Activated naive CD8-positive, alpha-beta T cell treated with anti-CD3 and anti-CD28 coated beads, Interleukin-2, amount 50 U/mL, for 24 hours (primary cell): Measurements from ENCODE around the gene CHST15.
A peak's percentile ranks its signal among the peaks of the same experiment; 100 is the strongest.

Experiments used
- ATAC-seq: fragments of 150-1000 bp; cut with Tn5 transposase; one replicate; pipeline ENCODE4 v1.10.0; 2021
- DNase-seq: peaks from one replicate; pipeline ENCODE4 v3.0.0; 2021
- H3K27ac Mint-ChIP-seq: one replicate; pipeline ENCODE4 v1.8.0; 2021; ENCODE audit warnings: mild to moderate bottlenecking, mixed read lengths
- H3K27me3 Mint-ChIP-seq: one replicate; pipeline ENCODE4 v1.8.0; 2021; ENCODE audit warnings: mixed read lengths
- H3K36me3 Mint-ChIP-seq: one replicate; pipeline ENCODE4 v1.8.0; 2021; ENCODE audit warnings: low read depth, mixed read lengths
- H3K4me1 Mint-ChIP-seq: one replicate; pipeline ENCODE4 v1.8.0; 2021; ENCODE audit warnings: mixed read lengths
- H3K4me3 Mint-ChIP-seq: one replicate; pipeline ENCODE4 v1.8.0; 2021; ENCODE audit warnings: mild to moderate bottlenecking, moderate library complexity, mixed read lengths
- H3K9me3 Mint-ChIP-seq: one replicate; pipeline ENCODE4 v1.8.0; 2021; ENCODE audit warnings: mixed read lengths

CHST15 gene

GRCh38 chr10:124074501-124075109, 18.8 kb downstream of the CHST15 start:
- H3K27ac Mint-ChIP-seq = no peak overlapping the region
- no peaks in the 10 kb centered on the region for H3K36me3 Mint-ChIP-seq
- H3K9me3 Mint-ChIP-seq = no peaks in the 10 kb centered on the region
- peaks cover 18% of the 10 kb centered on the region for H3K4me1 Mint-ChIP-seq
- H3K4me3 Mint-ChIP-seq = no peak overlapping the region
- peaks cover 2% of the 10 kb centered on the region for H3K27me3 Mint-ChIP-seq
- ATAC-seq (no peak), DNase-seq (no peak)

DNA sequence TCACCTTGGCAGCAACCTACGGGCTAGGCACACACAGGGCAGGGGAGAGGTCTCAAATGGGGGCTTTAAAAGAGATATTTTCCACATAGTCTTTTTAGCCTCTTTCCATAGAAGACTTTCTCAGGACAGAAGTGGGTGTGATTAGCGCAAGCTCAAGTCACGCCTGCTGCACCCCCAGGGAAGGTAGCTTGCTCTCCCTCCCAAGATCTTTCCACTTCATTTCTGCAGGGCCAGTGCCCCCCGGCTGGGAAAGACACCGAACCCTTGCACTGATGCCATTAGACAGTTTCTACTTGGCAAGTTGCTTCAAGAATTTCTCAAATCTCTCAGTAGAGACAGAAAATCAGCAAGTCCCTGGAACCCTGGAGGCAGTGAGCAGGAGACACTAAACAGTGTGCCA, 19.4 kb downstream of the CHST15 start:
- Mint-ChIP-seq H3K9me3 (no peaks in the 10 kb centered on the region), H3K36me3 (no peaks in the 10 kb centered on the region), H3K27ac (no peak overlapping the region), H3K4me3 (no peak overlapping the region), H3K4me1 (peaks cover 17% of the 10 kb centered on the region), H3K27me3 (peaks cover 2% of the 10 kb centered on the region)
- DNase-seq (no peak), ATAC-seq (no peak)

DNA sequence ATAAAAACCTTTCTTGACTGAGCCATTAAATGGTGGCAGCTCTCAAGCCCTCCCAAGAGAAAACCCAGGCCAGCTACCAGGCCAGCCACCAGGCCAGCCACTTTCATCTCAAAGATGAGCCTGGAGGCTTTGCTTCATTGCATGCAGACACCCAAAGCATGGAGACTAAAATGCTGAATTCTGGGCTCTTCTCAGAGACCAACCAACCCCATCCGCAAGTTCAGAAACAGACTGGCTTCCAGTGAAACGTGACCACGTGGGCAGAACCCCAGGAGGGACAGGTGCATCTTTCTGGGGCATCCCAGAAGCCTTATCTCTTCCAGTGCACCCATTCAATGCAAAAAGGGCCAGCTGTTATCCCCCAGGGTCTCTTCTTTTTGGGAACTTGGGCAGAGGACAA, 20.9 kb downstream of the CHST15 start:
- H3K27me3 Mint-ChIP-seq = peaks cover 2% of the 10 kb centered on the region
- H3K27ac Mint-ChIP-seq = no peak overlapping the region
- no peak for DNase-seq
- H3K4me1 Mint-ChIP-seq = peaks cover 17% of the 10 kb centered on the region
- ATAC-seq = no peak
- no peak overlapping the region for H3K4me3 Mint-ChIP-seq
- no peaks in the 10 kb centered on the region for H3K36me3 Mint-ChIP-seq
- no peaks in the 10 kb centered on the region for H3K9me3 Mint-ChIP-seq

GRCh38 chr10:124072106-124072505, 21.3 kb downstream of the CHST15 start:
- Mint-ChIP-seq H3K4me3 (no peak overlapping the region), H3K9me3 (no peaks in the 10 kb centered on the region), H3K36me3 (no peaks in the 10 kb centered on the region), H3K27ac (no peak overlapping the region), H3K27me3 (peaks cover 2% of the 10 kb centered on the region), H3K4me1 (peaks cover 21% of the 10 kb centered on the region)
- DNase-seq (no peak), ATAC-seq (no peak)

DNA sequence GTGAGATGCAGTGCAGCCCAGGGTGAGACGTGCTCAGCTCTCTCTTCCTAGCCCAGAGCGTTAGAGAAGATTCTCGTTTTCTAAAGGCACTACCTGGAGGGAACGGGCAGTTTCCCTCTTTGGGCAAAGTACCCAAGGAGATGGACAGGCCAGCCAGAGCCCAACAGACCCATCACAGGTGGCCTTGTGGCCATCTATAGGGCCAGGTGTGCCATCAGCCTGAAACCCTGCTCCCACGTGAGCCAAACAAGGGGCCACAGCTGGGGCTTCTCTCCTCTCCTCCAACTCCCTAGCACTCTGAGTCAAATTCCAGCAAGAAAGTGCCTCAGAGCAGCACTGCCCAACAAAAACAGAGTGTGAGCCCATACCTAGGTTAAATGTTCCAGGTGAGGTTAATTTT, 22.3 kb downstream of the CHST15 start:
- Mint-ChIP-seq H3K4me1 (peaks cover 27% of the 10 kb centered on the region), H3K27ac (no peak overlapping the region), H3K9me3 (no peaks in the 10 kb centered on the region), H3K4me3 (no peak overlapping the region), H3K36me3 (no peaks in the 10 kb centered on the region), H3K27me3 (peaks cover 2% of the 10 kb centered on the region)
- no peak for ATAC-seq
- no peak for DNase-seq

- no peak overlapping the region for H3K27ac Mint-ChIP-seq
- H3K36me3 Mint-ChIP-seq = no peaks in the 10 kb centered on the region
- no peaks in the 10 kb centered on the region for H3K9me3 Mint-ChIP-seq
- no peak for DNase-seq
- ATAC-seq = no peak
- no peak overlapping the region for H3K4me3 Mint-ChIP-seq
- H3K27me3 Mint-ChIP-seq = peaks cover 4% of the 10 kb centered on the region
- peaks cover 26% of the 10 kb centered on the region for H3K4me1 Mint-ChIP-seq
Observed at GRCh38 chr10:124070666-124071065, 22.7 kb downstream of the CHST15 start.

DNA sequence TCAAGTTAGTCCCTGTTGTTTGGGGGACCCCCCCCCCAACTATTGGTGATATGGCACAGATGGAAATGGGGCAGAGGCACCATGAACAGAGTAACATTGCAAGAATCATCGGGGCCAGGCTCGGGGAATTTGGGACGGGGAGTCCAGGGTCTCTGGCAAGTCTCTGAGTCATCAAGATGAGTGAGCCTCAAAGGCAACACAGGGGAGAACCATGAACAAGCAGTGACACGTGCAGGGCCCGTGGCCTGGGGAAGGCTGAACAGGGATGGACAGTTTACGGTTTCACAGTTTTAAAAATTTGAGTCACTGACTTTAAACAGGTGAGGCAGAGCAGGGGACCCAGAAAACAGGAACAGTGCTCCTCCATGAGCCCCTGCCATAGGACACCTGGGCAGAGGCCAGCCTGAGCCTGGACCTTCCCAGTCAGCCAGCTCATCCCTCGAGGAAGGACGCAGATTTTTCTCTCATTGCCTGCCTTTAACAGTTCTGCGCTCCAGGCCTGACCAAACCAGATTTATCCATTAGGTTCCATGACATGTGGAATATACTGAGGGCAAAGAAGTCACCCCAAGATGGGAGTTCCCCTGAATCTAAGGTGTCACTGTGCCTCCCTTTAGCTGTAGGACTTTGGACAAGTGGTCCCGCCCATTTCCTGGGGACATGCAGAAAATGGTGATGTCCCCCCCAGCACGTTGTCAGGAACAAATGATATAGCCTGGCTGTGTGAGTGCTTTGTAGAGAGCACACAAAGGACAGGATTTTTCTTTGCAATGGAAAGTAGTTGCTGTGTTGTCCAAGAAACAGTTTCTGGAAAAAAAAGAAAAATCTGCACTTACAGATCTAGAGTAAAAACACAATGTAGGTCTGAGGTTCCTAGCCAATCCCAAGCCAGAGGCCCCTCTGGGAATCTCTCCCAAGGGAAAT, 23.8 kb downstream of the CHST15 start:
- no peak overlapping the region for H3K27ac Mint-ChIP-seq
- peaks cover 4% of the 10 kb centered on the region for H3K27me3 Mint-ChIP-seq
- H3K4me1 Mint-ChIP-seq = peaks cover 31% of the 10 kb centered on the region
- H3K36me3 Mint-ChIP-seq = no peaks in the 10 kb centered on the region
- ATAC-seq (no peak), DNase-seq (no peak)
- no peak overlapping the region for H3K4me3 Mint-ChIP-seq
- H3K9me3 Mint-ChIP-seq = no peaks in the 10 kb centered on the region

DNA sequence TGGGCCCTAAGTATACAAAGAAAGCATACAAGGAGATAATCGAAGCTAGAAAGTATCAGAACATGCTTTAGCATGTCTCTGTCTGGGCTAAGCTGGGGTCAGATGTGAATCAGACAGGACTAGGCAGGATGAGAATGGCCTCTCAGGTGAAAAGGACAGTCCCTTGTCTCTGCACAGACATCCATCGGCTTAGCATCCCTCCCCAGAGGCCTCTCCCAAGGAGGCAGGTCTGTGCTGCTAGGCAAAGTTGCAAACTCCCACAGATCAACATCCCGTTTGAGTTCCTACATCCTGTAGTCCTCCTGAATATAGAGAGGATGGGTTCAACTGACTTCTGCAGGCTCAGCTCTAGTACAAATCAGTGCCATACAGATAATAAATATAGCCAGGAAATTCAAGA, 24.5 kb downstream of the CHST15 start:
- DNase-seq (no peak), ATAC-seq (no peak)
- Mint-ChIP-seq H3K27me3 (peaks cover 4% of the 10 kb centered on the region), H3K4me3 (no peak overlapping the region), H3K9me3 (no peaks in the 10 kb centered on the region), H3K4me1 (peaks cover 33% of the 10 kb centered on the region), H3K27ac (no peak overlapping the region), H3K36me3 (no peaks in the 10 kb centered on the region)

DNA sequence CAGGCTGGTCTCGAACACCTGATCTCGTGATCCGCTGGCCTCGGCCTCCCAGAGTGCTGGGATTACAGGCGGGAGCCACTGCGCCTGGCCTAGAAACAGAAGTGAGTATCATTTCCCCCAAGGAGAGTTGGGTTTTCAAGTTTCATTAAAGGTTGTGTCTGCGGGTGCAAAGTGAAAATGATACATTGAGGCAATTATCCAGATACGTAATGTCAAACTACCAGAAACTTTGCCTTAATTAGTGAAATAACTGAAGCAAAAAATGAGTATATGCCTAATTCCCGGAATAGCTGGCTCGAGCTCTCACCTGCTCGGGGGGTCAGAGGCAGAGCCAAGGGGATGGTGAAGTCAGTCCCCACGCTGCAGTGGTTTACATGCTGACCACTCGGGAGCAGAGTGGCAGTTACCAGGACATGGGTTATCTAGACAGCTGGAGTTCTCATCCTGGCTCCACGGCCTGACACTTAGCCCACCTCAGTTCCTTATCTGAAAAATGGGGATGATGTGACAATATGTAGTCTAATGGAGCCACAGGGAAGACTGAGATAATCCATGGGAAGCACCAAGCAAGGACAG, 25.5 kb downstream of the CHST15 start:
- Mint-ChIP-seq H3K4me3 (no peak overlapping the region), H3K27ac (no peak overlapping the region), H3K9me3 (no peaks in the 10 kb centered on the region), H3K27me3 (peaks cover 4% of the 10 kb centered on the region), H3K36me3 (no peaks in the 10 kb centered on the region), H3K4me1 (peaks cover 38% of the 10 kb centered on the region)
- DNase-seq (no peak), ATAC-seq (no peak)

GRCh38 chr10:124066781-124067714, 26.4 kb downstream of the CHST15 start:
- H3K27me3 Mint-ChIP-seq = peaks cover 4% of the 10 kb centered on the region
- H3K4me1 Mint-ChIP-seq = peaks cover 34% of the 10 kb centered on the region
- ATAC-seq (no peak), DNase-seq (no peak)
- H3K9me3 Mint-ChIP-seq = no peaks in the 10 kb centered on the region
- H3K4me3 Mint-ChIP-seq = no peak overlapping the region
- H3K27ac Mint-ChIP-seq = no peak overlapping the region
- no peaks in the 10 kb centered on the region for H3K36me3 Mint-ChIP-seq

- no peak for DNase-seq
- Mint-ChIP-seq H3K9me3 (no peaks in the 10 kb centered on the region), H3K27me3 (peaks cover 3% of the 10 kb centered on the region), H3K4me1 (peaks cover 30% of the 10 kb centered on the region), H3K27ac (no peak overlapping the region), H3K4me3 (no peak overlapping the region), H3K36me3 (no peaks in the 10 kb centered on the region)
- no peak for ATAC-seq
Observed at GRCh38 chr10:124066126-124066700, 27.2 kb downstream of the CHST15 start.

DNA sequence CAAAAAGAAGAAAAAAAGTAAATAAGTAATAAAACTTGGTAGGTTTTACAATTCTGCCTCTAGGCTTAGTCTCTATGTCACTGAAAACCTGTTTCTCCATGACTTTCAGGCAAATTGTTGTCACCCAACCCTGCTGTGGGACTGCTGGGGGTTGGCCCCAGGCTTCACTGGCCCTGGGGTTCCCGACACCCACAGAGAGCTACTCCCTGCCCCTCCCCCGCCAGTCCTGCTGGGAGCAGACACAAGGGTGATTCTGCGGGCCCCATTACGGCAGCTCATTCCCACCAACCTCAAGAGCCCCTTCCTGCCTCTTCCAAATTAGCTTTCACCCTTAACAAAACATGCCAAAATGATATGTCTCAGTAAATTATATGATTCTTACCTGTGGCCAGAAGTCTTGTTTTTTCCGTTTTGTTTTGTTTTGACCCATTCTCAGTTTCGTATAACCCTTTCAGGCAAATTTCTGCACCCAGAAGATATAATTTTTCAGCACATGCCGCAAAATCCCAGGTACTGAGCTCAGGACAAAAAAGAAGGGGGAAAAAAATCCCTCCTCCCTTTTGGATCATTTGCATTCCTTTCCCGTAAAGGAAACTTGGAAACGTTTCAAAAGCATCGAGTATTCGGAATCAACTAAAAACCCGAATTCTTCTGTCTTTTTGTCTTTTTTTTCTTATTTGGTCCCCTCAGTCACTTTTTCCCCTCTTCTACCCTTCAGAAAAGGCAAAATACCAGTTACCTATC, 27.8 kb downstream of the CHST15 start:
- H3K27me3 Mint-ChIP-seq = peaks cover 3% of the 10 kb centered on the region
- peaks cover 30% of the 10 kb centered on the region for H3K4me1 Mint-ChIP-seq
- no peak overlapping the region for H3K27ac Mint-ChIP-seq
- H3K9me3 Mint-ChIP-seq = no peaks in the 10 kb centered on the region
- ATAC-seq (no peak), DNase-seq (no peak)
- H3K4me3 Mint-ChIP-seq = no peak overlapping the region
- H3K36me3 Mint-ChIP-seq = no peaks in the 10 kb centered on the region

DNA sequence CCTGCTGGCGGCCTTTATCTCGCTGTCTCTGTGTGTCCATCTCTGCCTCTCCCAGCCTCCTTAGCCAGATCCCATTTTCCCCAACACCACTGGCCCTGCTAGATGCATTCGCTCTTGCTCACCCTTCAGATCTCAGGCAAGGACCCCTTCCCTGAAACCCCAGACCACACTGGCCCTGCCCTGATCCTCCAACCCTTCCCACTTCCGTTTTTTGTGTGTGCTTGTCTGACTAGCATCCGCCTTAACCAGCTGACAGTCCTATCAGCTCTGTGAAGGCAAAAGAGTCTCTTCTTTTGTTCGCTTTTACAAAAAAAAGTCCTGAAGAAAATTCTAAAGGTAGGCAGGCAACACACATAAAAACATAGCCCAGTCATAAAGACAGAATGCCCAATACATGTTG, 28.7 kb downstream of the CHST15 start:
- H3K36me3 Mint-ChIP-seq = no peaks in the 10 kb centered on the region
- DNase-seq (no peak), ATAC-seq (no peak)
- H3K27me3 Mint-ChIP-seq = peaks cover 3% of the 10 kb centered on the region
- peaks cover 30% of the 10 kb centered on the region for H3K4me1 Mint-ChIP-seq
- H3K9me3 Mint-ChIP-seq = no peaks in the 10 kb centered on the region
- no peak overlapping the region for H3K4me3 Mint-ChIP-seq
- H3K27ac Mint-ChIP-seq = peak overlapping the region; percentile 20
